Right hindlimb (tissue), 1 donor: ENCODE measurements around the gene STARD13.
A peak's percentile ranks its signal among the peaks of the same experiment; 100 is the strongest.

Source experiments
- DNase-seq: peaks from one replicate; pipeline ENCODE4 v3.0.0-alpha.2; 2018

Gene STARD13

GRCh38 chr13:33285420-33286124 is at the start of gene STARD13:
TSS of gene STARD13 (minus strand) at chr13:33285755. CDS start at chr13:33285638, 117 bp downstream.
- DNase-seq: peak; percentile 97

- no peak for DNase-seq
Observed at GRCh38 chr13:33334831-33335230, 49.3 kb upstream of the STARD13 start.

GRCh38 chr13:33331962-33332361 is 46.4 kb upstream of the STARD13 start:
- DNase-seq: no peak

GRCh38 chr13:33330483-33330882 is 44.9 kb upstream of the STARD13 start:
- no peak for DNase-seq

GRCh38 chr13:33328701-33329100 is 43.1 kb upstream of the STARD13 start:
- no peak for DNase-seq

GRCh38 chr13:33326723-33327122 is 41.2 kb upstream of the STARD13 start:
- DNase-seq: no peak

- no peak for DNase-seq
Observed at GRCh38 chr13:33326246-33326645, 40.7 kb upstream of the STARD13 start.

- peak; percentile 41 for DNase-seq
Observed at GRCh38 chr13:33323801-33324510, 38.4 kb upstream of the STARD13 start.

GRCh38 chr13:33322965-33323668 is 37.6 kb upstream of the STARD13 start:
- no peak for DNase-seq

GRCh38 chr13:33322543-33322809 is 36.9 kb upstream of the STARD13 start:
- peak; percentile 65 for DNase-seq

GRCh38 chr13:33321686-33322542 is 36.4 kb upstream of the STARD13 start:
- no peak for DNase-seq

GRCh38 chr13:33319859-33320258 is 34.3 kb upstream of the STARD13 start:
- no peak for DNase-seq

GRCh38 chr13:33318744-33319143 is 33.2 kb upstream of the STARD13 start:
- no peak for DNase-seq

GRCh38 chr13:33318037-33318436 is 32.5 kb upstream of the STARD13 start:
- no peak for DNase-seq

GRCh38 chr13:33316890-33317289 is 31.3 kb upstream of the STARD13 start:
- no peak for DNase-seq

GRCh38 chr13:33313504-33313903 is 27.9 kb upstream of the STARD13 start:
- DNase-seq: no peak

GRCh38 chr13:33312861-33313212 is 27.3 kb upstream of the STARD13 start:
- no peak for DNase-seq

- DNase-seq: no peak
Observed at GRCh38 chr13:33312150-33312860, 26.8 kb upstream of the STARD13 start.

- DNase-seq: no peak
Observed at GRCh38 chr13:33311040-33311439, 25.5 kb upstream of the STARD13 start.

GRCh38 chr13:33310245-33311038 is 24.9 kb upstream of the STARD13 start:
- no peak for DNase-seq

GRCh38 chr13:33308863-33309262 is 23.3 kb upstream of the STARD13 start:
- no peak for DNase-seq

GRCh38 chr13:33307843-33308242 is 22.3 kb upstream of the STARD13 start:
- no peak for DNase-seq
